Loucy (cell line): ENCODE results near the gene MARCHF2.
"Not testable (repeated sequence)": the region's sequence is repeated elsewhere in the genome, so short reads cannot be mapped to it uniquely, and the experiment has no call there.

Source experiments
- CTCF ChIP-seq: fragments of 200-600 bp; sonication (generic); conservative IDR thresholded peaks from 2 replicates; pipeline ENCODE4 v1.5.1; 2014; ENCODE audit warnings: mild to moderate bottlenecking, antibody characterized with exemption, low read length
- EZH2phosphoT487 ChIP-seq: fragments of 200-600 bp; IDR thresholded peaks from 2 replicates; pipeline ENCODE4 v1.6.1; 2018; ENCODE audit warnings: antibody characterized with exemption, mild to moderate bottlenecking, moderate library complexity, borderline replicate concordance

DNA sequence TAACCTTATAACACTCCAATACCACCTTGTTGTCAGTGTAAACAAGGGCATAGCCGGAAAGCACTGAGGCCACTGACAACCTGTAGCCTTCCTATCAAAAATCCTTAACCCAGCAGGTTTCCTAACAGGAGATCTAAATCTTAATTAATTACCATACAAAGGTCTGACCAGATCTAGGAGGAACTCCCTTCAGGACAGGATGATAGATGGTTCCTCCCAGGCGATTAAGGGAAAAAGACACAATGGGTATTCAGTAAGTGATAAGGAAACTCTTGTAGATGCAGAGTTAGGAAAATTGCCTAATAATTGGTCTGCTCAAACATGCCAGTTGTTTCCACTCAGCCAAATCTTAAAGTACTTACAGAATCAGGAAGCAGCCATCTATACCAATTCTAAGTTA, 28.0 kb upstream of the MARCHF2 start:
- not testable (repeated sequence) for TF ChIP-seq CTCF, EZH2phosphoT487
